Measurements from ENCODE around the gene MLNR.

- TF ChIP-seq CTCF (IDR thresholded peaks at IDR 0.05) (no peak), POLR2A (IDR thresholded peaks at IDR 0.05) (no peak), POLR2AphosphoS5 (IDR thresholded peaks at IDR 0.05) (peak in 1 of 3 donors; percentile 17)
Measured at GRCh38 chr13:49225223-49226042, 5.3 kb downstream of the MLNR start.

Measured in breast epithelium (tissue), 3 donors.